CD4-positive, CD25-positive, alpha-beta regulatory T cell (primary cell): ENCODE measurements around the gene PPP6C. TPM values are rescaled to one million over a fixed set of nuclear protein-coding genes. Genes with fewer than 3 reads are reported as not detected.

Experiments used
- ATAC-seq, 2 donors: fragments of 150-1000 bp; cut with Tn5 transposase; one replicate each; pipeline ENCODE4 v1.10.0; 2021; ENCODE audit warnings: low read depth in 2 of 2, moderate number of reproducible peaks in 2 of 2, moderate library complexity in 1 of 2
- DNase-seq, 3 donors: peaks; one replicate each; pipeline versions ENCODE4 v3.0.0 to v3.0.0-alpha.2; 2012 to 2022; ENCODE audit warnings: mixed read lengths in 1 of 3
- H3K27ac ChIP-seq: one replicate; pipeline ENCODE4 v1.7.0; 2013; ENCODE audit warnings: mild to moderate bottlenecking, low read length; ENCODE audit not compliant: insufficient read depth, poor library complexity, severe bottlenecking
- H3K27me3 ChIP-seq: one replicate; pipeline ENCODE4 v1.7.0; 2013; ENCODE audit warnings: low read length; ENCODE audit not compliant: control insufficient read depth, insufficient read depth
- H3K36me3 ChIP-seq: one replicate; pipeline ENCODE4 v1.7.0; 2013; ENCODE audit warnings: mild to moderate bottlenecking, low read length, moderate library complexity; ENCODE audit not compliant: control insufficient read depth, insufficient read depth
- H3K4me1 ChIP-seq: 2 replicates; pipeline ENCODE4 v1.7.0; 2013; ENCODE audit warnings: mild to moderate bottlenecking, low read length; ENCODE audit not compliant: insufficient read depth, control insufficient read depth, poor library complexity, severe bottlenecking
- H3K4me3 ChIP-seq: one replicate; pipeline ENCODE4 v1.7.0; 2013; ENCODE audit warnings: low read depth, mild to moderate bottlenecking, low read length, moderate library complexity
- H3K9me3 ChIP-seq, 2 experiments: 1 replicate in 1 of 2; 2 replicates in 1 of 2; pipeline ENCODE4 v1.7.0; 2013; ENCODE audit warnings: low read length in 2 of 2, mild to moderate bottlenecking in 1 of 2, moderate library complexity in 1 of 2; ENCODE audit not compliant: control insufficient read depth in 2 of 2
- H3K27ac Mint-ChIP-seq, 3 donors: one replicate each; pipeline ENCODE4 v1.8.0; 2020 to 2022; ENCODE audit warnings: mild to moderate bottlenecking in 3 of 3, mixed read lengths in 3 of 3, moderate library complexity in 2 of 3
- H3K27me3 Mint-ChIP-seq: one replicate; pipeline ENCODE4 v1.8.0; 2022; ENCODE audit warnings: mild to moderate bottlenecking, mixed read lengths
- H3K36me3 Mint-ChIP-seq: one replicate; pipeline ENCODE4 v1.8.0; 2020; ENCODE audit warnings: mixed read lengths
- H3K4me1 Mint-ChIP-seq, 4 donors: one replicate each; pipeline ENCODE4 v1.8.0; 2020 to 2022; ENCODE audit warnings: mixed read lengths in 4 of 4, mild to moderate bottlenecking in 1 of 4
- H3K4me3 Mint-ChIP-seq, 4 donors: one replicate each; pipeline ENCODE4 v1.8.0; 2020 to 2022; ENCODE audit warnings: mild to moderate bottlenecking in 4 of 4, mixed read lengths in 4 of 4, moderate library complexity in 3 of 4
- H3K9me3 Mint-ChIP-seq, 7 donors: one replicate each; pipeline ENCODE4 v1.8.0; 2020 to 2022; ENCODE audit warnings: mixed read lengths in 7 of 7, mild to moderate bottlenecking in 3 of 7, moderate library complexity in 2 of 7
- polyA plus RNA-seq, 4 donors: library from polyadenylated mRNA; unstranded; fragments of 300-500 nt; fragmentation: Illumina TruSeq; gene quantifications; one replicate each; pipeline ENCODE4 v1.2.3, GENCODE V29; 2021
- total RNA-seq: library from RNA; stranded (reverse); gene quantifications from one replicate; pipeline ENCODE4 v1.2.3, GENCODE V29; 2022

PPP6C gene
- total and polyA plus RNA-seq, 5 donors from 2014 or later, result 44.6 to 81.6 (median 62.0) TPM

- Mint-ChIP-seq H3K4me1 (peaks cover 8 to 50% (median 27%) of the 10 kb centered on the region in 4 donors), H3K36me3 (peaks cover 14% of the 10 kb centered on the region), H3K27me3 (no peaks in the 10 kb centered on the region), H3K4me3 (no peak overlapping the region), H3K27ac (no peak overlapping the region), H3K9me3 (no peaks in the 10 kb centered on the region)
- H3K9me3 ChIP-seq, result no peaks in the 10 kb centered on the region
- ATAC-seq (no peak), DNase-seq (no peak)
- H3K27ac ChIP-seq, result no peak overlapping the region
- H3K36me3 ChIP-seq, result peaks cover 6% of the 10 kb centered on the region
- no peaks in the 10 kb centered on the region for H3K27me3 ChIP-seq
- no peak overlapping the region for H3K4me3 ChIP-seq
- H3K4me1 ChIP-seq, result peaks cover 31% of the 10 kb centered on the region
Observed at GRCh38 chr9:125140576-125140975, 49.0 kb downstream of the PPP6C start.

GRCh38 chr9:125137200-125137599 is 52.4 kb downstream of the PPP6C start:
- H3K27ac Mint-ChIP-seq, result no peak overlapping the region
- H3K4me3 Mint-ChIP-seq, result no peak overlapping the region

GRCh38 chr9:125134976-125135375 is 54.6 kb downstream of the PPP6C start:
- Mint-ChIP-seq H3K4me1 (peaks cover 20 to 61% (median 27%) of the 10 kb centered on the region in 4 donors), H3K27ac (no peak overlapping the region), H3K9me3 (peaks cover 0 to 10% (median 0%) of the 10 kb centered on the region in 7 donors), H3K27me3 (no peaks in the 10 kb centered on the region), H3K36me3 (peaks cover 26% of the 10 kb centered on the region), H3K4me3 (no peak overlapping the region)
- Histone ChIP-seq H3K27me3 (no peaks in the 10 kb centered on the region), H3K4me1 (no peaks in the 10 kb centered on the region), H3K9me3 (no peaks in the 10 kb centered on the region), H3K4me3 (no peak overlapping the region), H3K27ac (no peak overlapping the region), H3K36me3 (peaks cover 6% of the 10 kb centered on the region)
- ATAC-seq, result no peak
- no peak for DNase-seq

More at GRCh38 chr9:125137200-125137599, 52.4 kb downstream of the PPP6C start:
- H3K9me3 Mint-ChIP-seq, result peaks cover 0 to 10% (median 0%) of the 10 kb centered on the region in 7 donors
- H3K36me3 ChIP-seq, result peaks cover 6% of the 10 kb centered on the region
- H3K4me1 ChIP-seq, result peaks cover 20% of the 10 kb centered on the region
- H3K36me3 Mint-ChIP-seq, result peaks cover 23% of the 10 kb centered on the region
- H3K4me1 Mint-ChIP-seq, result peaks cover 17 to 66% (median 32%) of the 10 kb centered on the region in 4 donors
- no peaks in the 10 kb centered on the region for H3K27me3 Mint-ChIP-seq
- ATAC-seq (no peak), DNase-seq (no peak)
- no peaks in the 10 kb centered on the region for H3K9me3 ChIP-seq
- H3K27me3 ChIP-seq, result no peaks in the 10 kb centered on the region
- H3K4me3 ChIP-seq, result no peak overlapping the region
- H3K27ac ChIP-seq, result no peak overlapping the region

- ATAC-seq (no peak), DNase-seq (peak in 1 of 3 donors; percentile 27)
- Mint-ChIP-seq H3K9me3 (peaks cover 0 to 10% (median 0%) of the 10 kb centered on the region in 7 donors), H3K4me1 (peaks cover 14 to 48% (median 22%) of the 10 kb centered on the region in 4 donors), H3K36me3 (peaks cover 15% of the 10 kb centered on the region), H3K27me3 (no peaks in the 10 kb centered on the region), H3K27ac (peak overlapping the region; percentile 2 to 12 (median 8)), H3K4me3 (no peak overlapping the region)
- Histone ChIP-seq H3K4me3 (no peak overlapping the region), H3K4me1 (no peaks in the 10 kb centered on the region), H3K27me3 (no peaks in the 10 kb centered on the region), H3K9me3 (no peaks in the 10 kb centered on the region), H3K36me3 (peaks cover 1% of the 10 kb centered on the region), H3K27ac (no peak overlapping the region)
Observed at GRCh38 chr9:125133403-125134329, 55.9 kb downstream of the PPP6C start.

GRCh38 chr9:125131778-125132177 is 57.8 kb downstream of the PPP6C start:
- Histone ChIP-seq H3K27me3 (no peaks in the 10 kb centered on the region), H3K27ac (no peak overlapping the region), H3K4me3 (no peak overlapping the region), H3K4me1 (peaks cover 8% of the 10 kb centered on the region), H3K9me3 (no peaks in the 10 kb centered on the region), H3K36me3 (no peaks in the 10 kb centered on the region)
- H3K36me3 Mint-ChIP-seq, result peaks cover 13% of the 10 kb centered on the region
- peaks cover 19 to 46% (median 24%) of the 10 kb centered on the region in 4 donors for H3K4me1 Mint-ChIP-seq
- H3K9me3 Mint-ChIP-seq, result peaks cover 0 to 10% (median 0%) of the 10 kb centered on the region in 7 donors
- no peaks in the 10 kb centered on the region for H3K27me3 Mint-ChIP-seq
- H3K4me3 Mint-ChIP-seq, result no peak overlapping the region
- ATAC-seq, result no peak
- no peak for DNase-seq
- H3K27ac Mint-ChIP-seq, result peak overlapping the region in 2 of 3 donors; percentile 14 to 55

- Mint-ChIP-seq H3K36me3 (no peaks in the 10 kb centered on the region), H3K4me1 (peaks cover 16 to 46% (median 22%) of the 10 kb centered on the region in 4 donors), H3K4me3 (peak overlapping the region; percentile 79 to 92 (median 82)), H3K27ac (peak overlapping the region; percentile 93 to 97 (median 96)), H3K27me3 (no peaks in the 10 kb centered on the region), H3K9me3 (peaks cover 0 to 1% (median 0%) of the 10 kb centered on the region in 7 donors)
- no peaks in the 10 kb centered on the region for H3K36me3 ChIP-seq
- peak; percentile 100 for ATAC-seq
- H3K4me3 ChIP-seq, result peak overlapping the region; percentile 47
- H3K27ac ChIP-seq, result peak overlapping the region; percentile 69
- H3K9me3 ChIP-seq, result no peaks in the 10 kb centered on the region
- peak; percentile 57 to 93 (median 86) for DNase-seq
- H3K27me3 ChIP-seq, result no peaks in the 10 kb centered on the region
- peaks cover 28% of the 10 kb centered on the region for H3K4me1 ChIP-seq
Observed at GRCh38 chr9:125126019-125126746, 63.4 kb downstream of the PPP6C start.

- Mint-ChIP-seq H3K9me3 (peaks cover 0 to 1% (median 0%) of the 10 kb centered on the region in 7 donors), H3K27ac (peak overlapping the region; percentile 93 to 97 (median 96)), H3K4me3 (peak overlapping the region in 3 of 4 donors; percentile 80 to 92 (median 85)), H3K4me1 (peaks cover 21 to 53% (median 28%) of the 10 kb centered on the region in 4 donors), H3K36me3 (no peaks in the 10 kb centered on the region), H3K27me3 (no peaks in the 10 kb centered on the region)
- no peak for ATAC-seq
- Histone ChIP-seq H3K9me3 (no peaks in the 10 kb centered on the region), H3K36me3 (no peaks in the 10 kb centered on the region), H3K27ac (peak overlapping the region; percentile 69), H3K4me1 (peaks cover 34% of the 10 kb centered on the region), H3K27me3 (no peaks in the 10 kb centered on the region), H3K4me3 (no peak overlapping the region)
- no peak for DNase-seq
Observed at GRCh38 chr9:125125523-125125922, 64.1 kb downstream of the PPP6C start.
